CD4-positive, alpha-beta T cell treated with Interleukin-4 for 1 hour (primary cell): ENCODE data around the gene FCMR.
A peak's percentile ranks its signal among the peaks of the same experiment; 100 is the strongest.

ENCODE experiments used
- DNase-seq, 2 donors: peaks; one replicate each; pipeline ENCODE4 v3.0.0-alpha.2; 2020 to 2022

The FCMR gene

GRCh38 chr1:206949208-206949607 lies 27.5 kb upstream of the FCMR start:
- no peak for DNase-seq

GRCh38 chr1:206947255-206947654 lies 25.5 kb upstream of the FCMR start:
- no peak for DNase-seq

GRCh38 chr1:206946261-206946660 lies 24.5 kb upstream of the FCMR start, which contains the start of gene PIGR:
Gene PIGR (minus strand): TSS chr1:206946466. CDS start chr1:206940531, 5,935 bp downstream.
- no peak for DNase-seq

- DNase-seq = no peak
Observed at GRCh38 chr1:206945779-206946178, 24.0 kb upstream of the FCMR start.

- DNase-seq = peak in 1 of 2 donors; percentile 20
Observed at GRCh38 chr1:206944703-206945102, 23.0 kb upstream of the FCMR start.

GRCh38 chr1:206941766-206942418 lies 20.2 kb upstream of the FCMR start:
- no peak for DNase-seq

- no peak for DNase-seq
Observed at GRCh38 chr1:206940588-206940936, 18.8 kb upstream of the FCMR start.

- no peak for DNase-seq
Observed at GRCh38 chr1:206939841-206940587, 18.3 kb upstream of the FCMR start.

- DNase-seq = no peak
Observed at GRCh38 chr1:206939131-206939530, 17.4 kb upstream of the FCMR start.

- DNase-seq = no peak
Observed at GRCh38 chr1:206937425-206937824, 15.7 kb upstream of the FCMR start.

- peak; percentile 36 to 46 for DNase-seq
Observed at GRCh38 chr1:206935491-206936067, 13.8 kb upstream of the FCMR start.

GRCh38 chr1:206933333-206933945 lies 11.7 kb upstream of the FCMR start:
- DNase-seq = peak; percentile 75

- no peak for DNase-seq
Observed at GRCh38 chr1:206932177-206932576, 10.4 kb upstream of the FCMR start.

GRCh38 chr1:206931709-206932108 lies 10.0 kb upstream of the FCMR start:
- no peak for DNase-seq

- DNase-seq = peak; percentile 39 to 68
Observed at GRCh38 chr1:206930210-206930798, 8.6 kb upstream of the FCMR start.

- DNase-seq = no peak
Observed at GRCh38 chr1:206929524-206929923, 7.8 kb upstream of the FCMR start.

GRCh38 chr1:206926286-206926685 lies 4.5 kb upstream of the FCMR start:
- no peak for DNase-seq

- DNase-seq = peak; percentile 76 to 84
Observed at GRCh38 chr1:206925106-206925736, 3.5 kb upstream of the FCMR start.

GRCh38 chr1:206924592-206925105 lies 2.9 kb upstream of the FCMR start:
- DNase-seq = peak; percentile 45

- DNase-seq = peak in 1 of 2 donors; percentile 34
Observed at GRCh38 chr1:206923961-206924557, 2.3 kb upstream of the FCMR start.

- DNase-seq = peak; percentile 78 to 86
Observed at GRCh38 chr1:206923009-206923960, 1.5 kb upstream of the FCMR start.
